OCI-LY1 (cell line): Measurements from ENCODE around the gene ROBO4.

Source experiments
- H2AFZ ChIP-seq: fragments of 200-600 bp; sonication (generic), shearing (Covaris generic); 2 replicates; pipeline ENCODE4 v1.6.0; 2014; ENCODE audit warnings: antibody characterized with exemption, mild to moderate bottlenecking, low read length
- H3F3A ChIP-seq: fragments of 200-600 bp; sonication (generic), shearing (Covaris generic); 2 replicates; pipeline ENCODE4 v1.6.0; 2014; ENCODE audit warnings: mild to moderate bottlenecking, antibody characterized with exemption, low read length, moderate library complexity; ENCODE audit not compliant: insufficient read depth
- H3K27ac ChIP-seq: fragments of 200-600 bp; sonication (generic); 2 replicates; pipeline ENCODE4 v1.5.1; 2014; ENCODE audit warnings: low read length, mixed run types, mild to moderate bottlenecking, low read depth; ENCODE audit not compliant: poor library complexity, severe bottlenecking
- H3K27me3 ChIP-seq: fragments of 200-600 bp; sonication (generic); 2 replicates; pipeline ENCODE4 v1.6.0; 2014; ENCODE audit warnings: antibody characterized with exemption, mild to moderate bottlenecking, low read length, moderate library complexity; ENCODE audit not compliant: insufficient read depth
- H3K36me3 ChIP-seq: fragments of 200-600 bp; sonication (generic); 2 replicates; pipeline ENCODE4 v1.6.1; 2014; ENCODE audit warnings: mild to moderate bottlenecking, antibody characterized with exemption, low read length, moderate library complexity, mixed read lengths; ENCODE audit not compliant: insufficient read depth
- H3K4me1 ChIP-seq: fragments of 200-600 bp; sonication (generic); 2 replicates; pipeline ENCODE4 v1.5.1; 2014; ENCODE audit warnings: mild to moderate bottlenecking, low read length, moderate library complexity; ENCODE audit not compliant: insufficient read depth, severe bottlenecking
- H3K4me2 ChIP-seq: fragments of 200-600 bp; sonication (generic), shearing (Covaris generic); 2 replicates; pipeline ENCODE4 v1.6.1; 2014; ENCODE audit warnings: low read length
- H3K4me3 ChIP-seq: fragments of 200-600 bp; sonication (generic); 2 replicates; pipeline ENCODE4 v1.5.1; 2014; ENCODE audit warnings: low read length, low read depth, mild to moderate bottlenecking, mixed read lengths; ENCODE audit not compliant: poor library complexity, severe bottlenecking
- H3K79me2 ChIP-seq: fragments of 200-600 bp; shearing (Covaris generic); 2 replicates; pipeline ENCODE4 v1.6.1; 2016; ENCODE audit warnings: mixed run types, low read length, mixed read lengths; ENCODE audit not compliant: insufficient read depth
- H3K9ac ChIP-seq: fragments of 200-600 bp; sonication (generic), shearing (Covaris generic); 2 replicates; pipeline ENCODE4 v1.6.1; 2014; ENCODE audit warnings: mild to moderate bottlenecking, low read length, mixed read lengths
- H3K9me2 ChIP-seq: fragments of 200-600 bp; sonication (generic), shearing (Covaris generic); 2 replicates; pipeline ENCODE4 v1.6.1; 2014; ENCODE audit warnings: low read depth, mild to moderate bottlenecking, low read length, mixed read lengths
- H3K9me3 ChIP-seq: fragments of 200-600 bp; shearing (Covaris generic); 2 replicates; pipeline ENCODE4 v1.6.1; 2014; ENCODE audit warnings: low read length, mixed read lengths
- H4K20me1 ChIP-seq: fragments of 200-600 bp; sonication (generic), shearing (Covaris generic); 2 replicates; pipeline ENCODE4 v1.6.0; 2016; ENCODE audit warnings: mild to moderate bottlenecking, low read length; ENCODE audit not compliant: insufficient read depth
- EZH2 ChIP-seq: fragments of 200-600 bp; sonication (generic), shearing (Covaris generic); IDR thresholded peaks from 2 replicates; pipeline ENCODE4 v1.8.0; 2017; ENCODE audit warnings: borderline replicate concordance, mixed run types, mild to moderate bottlenecking, antibody characterized with exemption, low read length, moderate library complexity, mixed read lengths
- TF ChIP-seq, protein P1 (sequence below): fragments of 200-600 bp; sonication (generic), shearing (Covaris generic); IDR thresholded peaks from 2 replicates; pipeline ENCODE4 v1.5.1; 2017; ENCODE audit warnings: mild to moderate bottlenecking, antibody characterized with exemption, low read length, moderate library complexity, mixed read lengths

The ROBO4 gene

DNA sequence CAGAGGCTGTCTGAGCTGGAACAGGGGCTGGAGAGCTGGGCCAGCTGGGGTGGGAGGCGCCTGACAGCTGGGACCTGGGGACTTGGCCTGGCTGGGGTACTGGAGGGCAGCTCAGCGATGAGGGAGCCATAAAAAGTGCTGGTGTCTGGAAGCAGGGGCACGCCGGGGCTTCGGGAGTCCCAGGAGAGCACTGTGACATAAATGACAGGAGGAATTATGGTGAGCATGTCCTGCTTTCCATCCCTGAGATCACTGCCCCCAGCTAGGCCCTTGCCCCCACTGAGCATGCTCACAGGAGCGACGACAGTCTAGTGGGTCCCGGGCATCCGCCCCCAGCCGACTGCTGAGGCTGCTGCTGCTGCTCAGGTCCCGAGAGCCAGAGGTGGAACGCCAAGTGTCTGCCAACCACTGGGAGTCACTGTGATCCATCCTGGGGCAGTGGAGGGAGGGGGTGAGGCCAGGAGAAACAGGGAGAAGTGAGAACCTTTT, 6.2 kb downstream of the ROBO4 start:
- Histone ChIP-seq H3K79me2 (no peaks in the 10 kb centered on the region), H3F3A (no peaks in the 10 kb centered on the region), H3K4me1 (no peaks in the 10 kb centered on the region), H3K9me3 (no peaks in the 10 kb centered on the region), H4K20me1 (no peaks in the 10 kb centered on the region), H3K9ac (no peak overlapping the region), H3K4me3 (no peak overlapping the region), H3K36me3 (no peaks in the 10 kb centered on the region), H3K27me3 (0 out of 2 replicates have a peak, but pooled peaks cover 2% of the 10 kb centered on the region), H2AFZ (no peak overlapping the region), H3K9me2 (no peaks in the 10 kb centered on the region), H3K27ac (no peak overlapping the region), H3K4me2 (no peak overlapping the region)
- TF ChIP-seq, protein P1, sequence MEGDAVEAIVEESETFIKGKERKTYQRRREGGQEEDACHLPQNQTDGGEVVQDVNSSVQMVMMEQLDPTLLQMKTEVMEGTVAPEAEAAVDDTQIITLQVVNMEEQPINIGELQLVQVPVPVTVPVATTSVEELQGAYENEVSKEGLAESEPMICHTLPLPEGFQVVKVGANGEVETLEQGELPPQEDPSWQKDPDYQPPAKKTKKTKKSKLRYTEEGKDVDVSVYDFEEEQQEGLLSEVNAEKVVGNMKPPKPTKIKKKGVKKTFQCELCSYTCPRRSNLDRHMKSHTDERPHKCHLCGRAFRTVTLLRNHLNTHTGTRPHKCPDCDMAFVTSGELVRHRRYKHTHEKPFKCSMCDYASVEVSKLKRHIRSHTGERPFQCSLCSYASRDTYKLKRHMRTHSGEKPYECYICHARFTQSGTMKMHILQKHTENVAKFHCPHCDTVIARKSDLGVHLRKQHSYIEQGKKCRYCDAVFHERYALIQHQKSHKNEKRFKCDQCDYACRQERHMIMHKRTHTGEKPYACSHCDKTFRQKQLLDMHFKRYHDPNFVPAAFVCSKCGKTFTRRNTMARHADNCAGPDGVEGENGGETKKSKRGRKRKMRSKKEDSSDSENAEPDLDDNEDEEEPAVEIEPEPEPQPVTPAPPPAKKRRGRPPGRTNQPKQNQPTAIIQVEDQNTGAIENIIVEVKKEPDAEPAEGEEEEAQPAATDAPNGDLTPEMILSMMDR, result no peak
- TF ChIP-seq EZH2, result no peak

DNA sequence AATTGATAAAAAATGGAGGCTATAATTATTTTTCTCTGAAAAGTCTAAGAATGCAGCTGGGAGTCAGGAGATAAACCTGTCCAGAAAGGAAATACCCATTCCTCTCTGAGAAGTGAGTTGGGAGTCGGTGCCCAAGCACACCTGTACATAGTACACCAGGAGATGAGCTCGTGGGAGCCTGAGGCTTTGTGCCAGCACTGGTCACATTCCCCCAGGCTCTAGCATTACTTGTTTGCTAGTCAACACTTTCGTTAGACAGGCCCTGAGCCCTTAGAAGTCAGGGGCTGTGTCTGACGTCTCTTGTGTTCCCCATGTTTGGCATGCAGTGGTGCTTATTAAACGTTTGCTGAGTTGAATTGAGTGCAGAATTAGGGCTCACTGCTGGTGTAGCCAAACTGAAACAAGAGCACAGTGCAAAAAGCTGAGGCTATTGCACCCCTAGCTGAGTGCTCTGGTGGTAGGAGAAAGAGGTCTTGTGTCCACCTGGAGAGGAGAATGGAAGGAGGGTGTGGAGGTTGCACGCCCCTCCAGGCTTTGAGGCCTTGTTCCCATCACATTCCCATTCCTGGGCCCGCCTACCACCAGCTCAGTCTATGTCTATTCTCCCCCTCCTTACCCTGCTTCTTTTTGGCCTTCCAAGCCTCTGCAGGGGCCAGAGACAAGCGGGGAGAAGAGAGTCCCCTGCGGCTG, 6.8 kb downstream of the ROBO4 start:
- no peaks in the 10 kb centered on the region for H3K4me1 ChIP-seq
- 0 out of 2 replicates have a peak, but pooled peaks cover 2% of the 10 kb centered on the region for H3K27me3 ChIP-seq
- H3K9me3 ChIP-seq, result no peaks in the 10 kb centered on the region
- no peak overlapping the region for H2AFZ ChIP-seq
- H3K9ac ChIP-seq, result no peak overlapping the region
- H4K20me1 ChIP-seq, result no peaks in the 10 kb centered on the region
- H3K4me3 ChIP-seq, result no peak overlapping the region
- no peaks in the 10 kb centered on the region for H3K36me3 ChIP-seq
- H3F3A ChIP-seq, result no peaks in the 10 kb centered on the region
- H3K27ac ChIP-seq, result no peak overlapping the region
- H3K4me2 ChIP-seq, result no peak overlapping the region
- no peak for TF ChIP-seq EZH2
- TF ChIP-seq, protein P1, result no peak
- no peaks in the 10 kb centered on the region for H3K9me2 ChIP-seq
- H3K79me2 ChIP-seq, result no peaks in the 10 kb centered on the region

DNA sequence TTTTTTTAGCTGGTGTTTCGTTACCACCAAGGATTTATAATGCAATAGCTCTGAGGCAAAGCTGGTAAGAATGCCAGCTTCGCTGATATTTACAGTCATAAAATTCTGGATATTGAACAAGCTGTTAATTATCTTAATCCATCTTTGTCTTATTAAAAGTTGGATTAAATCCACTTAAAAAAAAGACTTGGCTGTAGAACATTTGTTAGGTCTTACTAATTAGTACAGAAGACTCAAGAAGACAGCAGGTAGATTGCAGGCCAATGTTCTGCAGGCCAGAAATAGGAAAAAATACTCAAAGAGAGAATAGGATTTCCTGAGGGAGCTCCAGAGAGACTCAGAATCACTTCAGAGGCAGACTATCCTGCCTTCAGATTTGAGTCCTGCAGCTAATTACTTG, 7.5 kb downstream of the ROBO4 start:
- H3F3A ChIP-seq, result no peaks in the 10 kb centered on the region

More for the DNA sequence above, 7.5 kb downstream of the ROBO4 start:
- TF ChIP-seq, protein P1, result no peak
- no peak for TF ChIP-seq EZH2
- no peaks in the 10 kb centered on the region for H3K9me3 ChIP-seq
- 0 out of 2 replicates have a peak, but pooled peaks cover 2% of the 10 kb centered on the region for H3K27me3 ChIP-seq
- no peak overlapping the region for H3K4me3 ChIP-seq
- no peaks in the 10 kb centered on the region for H3K4me1 ChIP-seq
- H3K4me2 ChIP-seq, result no peak overlapping the region
- no peak overlapping the region for H3K27ac ChIP-seq
- no peaks in the 10 kb centered on the region for H3K79me2 ChIP-seq
- H3K9ac ChIP-seq, result no peak overlapping the region
- no peaks in the 10 kb centered on the region for H4K20me1 ChIP-seq
- no peaks in the 10 kb centered on the region for H3K9me2 ChIP-seq
- no peaks in the 10 kb centered on the region for H3K36me3 ChIP-seq
- H2AFZ ChIP-seq, result no peak overlapping the region
